Spleen (tissue), 7 donors: ENCODE data around the gene RCC1.
A peak's percentile ranks its signal among the peaks of the same experiment; 100 is the strongest.

Experiments
- CTCF ChIP-seq, 11 experiments: fragments of 200-600 bp in 7 of 11; fragments of 450-650 bp in 4 of 11; sonication (generic) in 4 of 11; IDR thresholded peaks in 8 of 11; conservative IDR thresholded peaks in 3 of 11; 1 replicate in 7 of 11; 2 replicates in 4 of 11; pipeline versions ENCODE4 v1.4.0 to v1.8.0; 2016 to 2021; ENCODE audit warnings: antibody characterized with exemption in 11 of 11, inconsistent platforms in 4 of 11, mild to moderate bottlenecking in 1 of 11
- POLR2A ChIP-seq, 3 donors: fragments of 450-650 bp; IDR thresholded peaks; one replicate each; pipeline ENCODE4 v1.5.1; 2017; ENCODE audit warnings: antibody characterized with exemption in 3 of 3, mild to moderate bottlenecking in 1 of 3
- POLR2AphosphoS5 ChIP-seq, 3 donors: sonication (generic); formaldehyde crosslinking; IDR thresholded peaks; one replicate each; pipeline ENCODE4 v1.5.1; 2017; ENCODE audit warnings: antibody characterized with exemption in 3 of 3
- donor health status: DM: no; HTN: no; CAD: no; lungs with moderate emphysema.
- donor health status: DM: no; HTN: no; CAD: no.
- donor health status: DM: no; HTN: no; CAD: no.

- TF ChIP-seq CTCF (IDR thresholded peaks at IDR 0.05 in 8 of 11, conservative IDR thresholded peaks at IDR 0.05 in 3 of 11) (no peak), POLR2A (IDR thresholded peaks at IDR 0.05) (no peak), POLR2AphosphoS5 (IDR thresholded peaks at IDR 0.05) (peak in 1 of 3 donors; percentile 52)
These were observed 6.3 kb downstream of the RCC1 start for GRCh38 chr1:28512058-28512611.
